Esophagus (tissue), 2 donors: ENCODE results near the gene EIF1. TPM values are rescaled to one million over a fixed set of nuclear protein-coding genes. Genes with fewer than 3 reads are reported as not detected.
A peak's percentile ranks its signal among the peaks of the same experiment; 100 is the strongest.

Experiments used
- H3K27ac ChIP-seq, 2 donors: one replicate each; pipeline ENCODE4 v1.5.1; 2013; ENCODE audit warnings: low read depth in 2 of 2, mild to moderate bottlenecking in 2 of 2, inconsistent platforms in 1 of 2, low read length in 1 of 2, moderate library complexity in 1 of 2
- H3K27me3 ChIP-seq, 2 donors: one replicate each; pipeline ENCODE4 v1.6.1; 2013; ENCODE audit warnings: low read length in 2 of 2, control low read depth in 1 of 2, mild to moderate bottlenecking in 1 of 2; ENCODE audit not compliant: insufficient read depth in 2 of 2, control insufficient read depth in 1 of 2
- H3K36me3 ChIP-seq, 2 donors: one replicate each; pipeline ENCODE4 v1.6.1; 2013; ENCODE audit warnings: low read length in 1 of 2; ENCODE audit not compliant: control insufficient read depth in 2 of 2, insufficient read depth in 2 of 2
- H3K4me1 ChIP-seq, 2 donors: one replicate each; pipeline ENCODE4 v1.6.1; 2013; ENCODE audit warnings: low read length in 1 of 2; ENCODE audit not compliant: control insufficient read depth in 2 of 2, insufficient read depth in 2 of 2
- H3K4me3 ChIP-seq, 2 donors: one replicate each; pipeline ENCODE4 v1.5.1; 2013; ENCODE audit warnings: low read length in 2 of 2, mild to moderate bottlenecking in 2 of 2, low read depth in 1 of 2, moderate library complexity in 1 of 2
- H3K9me3 ChIP-seq, 2 donors: one replicate each; pipeline ENCODE4 v1.6.1; 2013; ENCODE audit warnings: mild to moderate bottlenecking in 2 of 2, low read depth in 1 of 2, low read length in 1 of 2, moderate library complexity in 1 of 2; ENCODE audit not compliant: control insufficient read depth in 2 of 2, insufficient read depth in 1 of 2
- WGBS, 2 donors: extraction: QIAGEN DNeasy Blood & Tissue Kit; methylation state at CpG; one replicate each; pipeline ENCODE4 v1.1.7; 2013; 5-methylcytosine and 5-hydroxymethylcytosine counted together
- polyA plus RNA-seq, 2 donors: library from polyadenylated mRNA; stranded (reverse); fragments of 200-250 nt; gene quantifications; one replicate each; pipeline ENCODE4 v1.2.3, GENCODE V29; 2013
- donor health status: healthy with polysubstance abuse.
- donor health status: Bipolar disorder and iron deficiency.

EIF1 gene
- polyA plus RNA-seq, 2 donors: 342 to 553 TPM

GRCh38 chr17:41718287-41718645, 29.6 kb downstream of the EIF1 start:
- Histone ChIP-seq H3K9me3 (no peaks in the 10 kb centered on the region), H3K4me1 (no peaks in the 10 kb centered on the region), H3K4me3 (no peak overlapping the region), H3K27ac (no peak overlapping the region), H3K36me3 (no peaks in the 10 kb centered on the region), H3K27me3 (no peaks in the 10 kb centered on the region)
- 36 to 42% methylated on average over 5 of the region's 5 CpGs for WGBS, 2 donors

- WGBS, 2 donors: 85 to 89% methylated on average over 7 of the region's 7 CpGs
Measured at GRCh38 chr17:41722231-41722630, 33.5 kb downstream of the EIF1 start.

GRCh38 chr17:41723801-41724475, 35.3 kb downstream of the EIF1 start:
- WGBS, 2 donors: 77 to 78% methylated on average over 12 of the region's 12 CpGs
- Histone ChIP-seq H3K36me3 (no peaks in the 10 kb centered on the region), H3K9me3 (no peaks in the 10 kb centered on the region), H3K4me3 (no peak overlapping the region), H3K27ac (no peak overlapping the region), H3K4me1 (peaks cover 0 to 2% of the 10 kb centered on the region in 2 donors), H3K27me3 (no peaks in the 10 kb centered on the region)

More at GRCh38 chr17:41722231-41722630, 33.5 kb downstream of the EIF1 start:
- no peaks in the 10 kb centered on the region for H3K36me3 ChIP-seq
- H3K27ac ChIP-seq: no peak overlapping the region
- H3K4me1 ChIP-seq: peaks cover 0 to 2% of the 10 kb centered on the region in 2 donors
- H3K27me3 ChIP-seq: no peaks in the 10 kb centered on the region
- no peak overlapping the region for H3K4me3 ChIP-seq
- H3K9me3 ChIP-seq: no peaks in the 10 kb centered on the region

- H3K27me3 ChIP-seq: no peaks in the 10 kb centered on the region
- 72 to 84% methylated on average over 16 to 17 of the region's 17 CpGs for WGBS, 2 donors
- H3K36me3 ChIP-seq: no peaks in the 10 kb centered on the region
- no peak overlapping the region for H3K4me3 ChIP-seq
- H3K4me1 ChIP-seq: peaks cover 0 to 2% of the 10 kb centered on the region in 2 donors
- H3K27ac ChIP-seq: no peak overlapping the region
- H3K9me3 ChIP-seq: no peaks in the 10 kb centered on the region
Measured at GRCh38 chr17:41724476-41725050, 35.9 kb downstream of the EIF1 start.

GRCh38 chr17:41725134-41725533, 36.4 kb downstream of the EIF1 start:
- Histone ChIP-seq H3K4me3 (no peak overlapping the region), H3K36me3 (no peaks in the 10 kb centered on the region), H3K27me3 (no peaks in the 10 kb centered on the region), H3K9me3 (no peaks in the 10 kb centered on the region), H3K4me1 (peaks cover 0 to 2% of the 10 kb centered on the region in 2 donors), H3K27ac (no peak overlapping the region)
- 91 to 92% methylated on average over 5 of the region's 5 CpGs for WGBS, 2 donors

GRCh38 chr17:41728056-41728455, 39.4 kb downstream of the EIF1 start:
- no peaks in the 10 kb centered on the region for H3K27me3 ChIP-seq

GRCh38 chr17:41730479-41730878, 41.8 kb downstream of the EIF1 start:
- Histone ChIP-seq H3K27ac (no peak overlapping the region), H3K4me3 (no peak overlapping the region), H3K27me3 (no peaks in the 10 kb centered on the region), H3K9me3 (no peaks in the 10 kb centered on the region), H3K4me1 (peaks cover 0 to 18% of the 10 kb centered on the region in 2 donors), H3K36me3 (no peaks in the 10 kb centered on the region)
- WGBS, 2 donors: 54 to 62% methylated on average over 4 of the region's 4 CpGs

More at GRCh38 chr17:41728056-41728455, 39.4 kb downstream of the EIF1 start:
- 76% methylated on average over 12 of the region's 12 CpGs for WGBS, 2 donors
- no peaks in the 10 kb centered on the region for H3K36me3 ChIP-seq
- no peaks in the 10 kb centered on the region for H3K9me3 ChIP-seq
- no peak overlapping the region for H3K4me3 ChIP-seq
- peaks cover 0 to 6% of the 10 kb centered on the region in 2 donors for H3K4me1 ChIP-seq
- no peak overlapping the region for H3K27ac ChIP-seq

GRCh38 chr17:41731836-41732235, 43.2 kb downstream of the EIF1 start:
- WGBS, 2 donors: 61 to 83% methylated on average over 2 to 3 of the region's 3 CpGs
- H3K4me3 ChIP-seq: no peak overlapping the region
- H3K27ac ChIP-seq: no peak overlapping the region
- peaks cover 0 to 18% of the 10 kb centered on the region in 2 donors for H3K4me1 ChIP-seq
- no peaks in the 10 kb centered on the region for H3K27me3 ChIP-seq
- H3K36me3 ChIP-seq: no peaks in the 10 kb centered on the region
- H3K9me3 ChIP-seq: no peaks in the 10 kb centered on the region

GRCh38 chr17:41733348-41734138, 44.9 kb downstream of the EIF1 start:
- no peaks in the 10 kb centered on the region for H3K36me3 ChIP-seq
- H3K9me3 ChIP-seq: no peaks in the 10 kb centered on the region
- no peaks in the 10 kb centered on the region for H3K27me3 ChIP-seq
- no peak overlapping the region for H3K27ac ChIP-seq
- 14 to 19% methylated on average over 35 to 40 of the region's 40 CpGs for WGBS, 2 donors
- H3K4me3 ChIP-seq: peak overlapping the region in 1 of 2 donors; percentile 36
- peaks cover 0 to 18% of the 10 kb centered on the region in 2 donors for H3K4me1 ChIP-seq
